Neural cell (in vitro differentiated cells): ENCODE data around the gene CATSPERB. TPM values are rescaled to one million over a fixed set of nuclear protein-coding genes. Genes with fewer than 3 reads are reported as not detected.
"Not testable (repeated sequence)": the region's sequence is repeated elsewhere in the genome, so short reads cannot be mapped to it uniquely, and the experiment has no call there.

Experiments used
- H2AFZ ChIP-seq: fragments of 200-600, 300-800 bp; sonication (generic), shearing (Covaris generic); 2 replicates; pipeline ENCODE4 v1.6.0; 2014; ENCODE audit warnings: low read depth, mild to moderate bottlenecking, antibody characterized with exemption, low read length, moderate library complexity
- H3F3A ChIP-seq: fragments of 200-600 bp; shearing (Covaris generic); 2 replicates; pipeline ENCODE4 v1.6.1; 2016; ENCODE audit warnings: mild to moderate bottlenecking, moderate library complexity, mixed read lengths, antibody characterized with exemption, low read length; ENCODE audit not compliant: insufficient read depth, poor library complexity, severe bottlenecking
- H3K27ac ChIP-seq: fragments of 200-600, 300-800 bp; sonication (generic), shearing (Covaris generic); 2 replicates; pipeline ENCODE4 v1.5.1; 2014; ENCODE audit warnings: mild to moderate bottlenecking, low read length, moderate library complexity
- H3K27me3 ChIP-seq: fragments of 300-800, 200-600 bp; sonication (generic), shearing (Covaris generic); 2 replicates; pipeline ENCODE4 v1.6.0; 2014; ENCODE audit warnings: mild to moderate bottlenecking, low read depth, low read length, moderate library complexity; ENCODE audit not compliant: insufficient read depth
- H3K36me3 ChIP-seq: fragments of 300-800, 200-600 bp; sonication (generic), shearing (Covaris generic); 2 replicates; pipeline ENCODE4 v1.5.1; 2014; ENCODE audit warnings: mild to moderate bottlenecking, antibody characterized with exemption, low read length, moderate library complexity; ENCODE audit not compliant: insufficient read depth
- H3K4me2 ChIP-seq: fragments of 300-800, 200-600 bp; sonication (generic), shearing (Covaris generic); 2 replicates; pipeline ENCODE4 v1.6.0; 2014; ENCODE audit warnings: mild to moderate bottlenecking, low read length
- H3K4me3 ChIP-seq: fragments of 300-800, 200-600 bp; sonication (generic), shearing (Covaris generic); 2 replicates; pipeline ENCODE4 v1.5.1; 2014; ENCODE audit warnings: mild to moderate bottlenecking, low read length, moderate library complexity
- H3K79me2 ChIP-seq: fragments of 200-600 bp; shearing (Covaris generic); replicated peaks from 2 replicates; pipeline ENCODE4 v1.6.0; 2014; ENCODE audit warnings: mild to moderate bottlenecking, low read length, moderate library complexity; ENCODE audit not compliant: insufficient read depth
- H3K9ac ChIP-seq: fragments of 300-800, 200-600 bp; sonication (generic), shearing (Covaris generic); 2 replicates; pipeline ENCODE4 v1.6.1; 2016; ENCODE audit warnings: mild to moderate bottlenecking, low read length, mixed read lengths
- H3K9me2 ChIP-seq: fragments of 200-600 bp; shearing (Covaris generic); 2 replicates; pipeline ENCODE4 v1.6.1; 2016; ENCODE audit warnings: mild to moderate bottlenecking, low read length, mixed read lengths; ENCODE audit not compliant: insufficient read depth
- H3K9me3 ChIP-seq: fragments of 200-600, 300-800 bp; sonication (generic), shearing (Covaris generic); 2 replicates; pipeline ENCODE4 v1.6.1; 2016; ENCODE audit warnings: mild to moderate bottlenecking, mixed run types, low read length, moderate library complexity, mixed read lengths
- H4K20me1 ChIP-seq: fragments of 200-600 bp; shearing (Covaris generic); 2 replicates; pipeline ENCODE4 v1.6.1; 2016; ENCODE audit warnings: mild to moderate bottlenecking, mixed run types; ENCODE audit not compliant: insufficient read depth
- EP300 ChIP-seq: fragments of 450-650 bp; conservative IDR thresholded peaks from 2 replicates; pipeline ENCODE4 v1.6.1; 2014; ENCODE audit warnings: antibody characterized with exemption, mild to moderate bottlenecking, moderate library complexity; ENCODE audit not compliant: poor library complexity, severe bottlenecking
- EZH2 ChIP-seq: fragments of 200-600, 300-800 bp; shearing (Covaris generic), sonication (generic); IDR thresholded peaks from 2 replicates; pipeline ENCODE4 v1.6.1; 2014; ENCODE audit warnings: antibody characterized with exemption, low read length, borderline replicate concordance, mild to moderate bottlenecking; ENCODE audit not compliant: insufficient read depth, poor library complexity, severe bottlenecking
- MXI1 ChIP-seq: fragments of 450-650 bp; conservative IDR thresholded peaks from 2 replicates; pipeline ENCODE4 v1.6.1; 2014; ENCODE audit warnings: antibody characterized with exemption, mild to moderate bottlenecking; ENCODE audit not compliant: poor library complexity, severe bottlenecking
- POLR2AphosphoS5 ChIP-seq: IDR thresholded peaks from 2 replicates; pipeline ENCODE4 v1.6.1; 2012
- RAD21 ChIP-seq: fragments of 450-650 bp; conservative IDR thresholded peaks from 2 replicates; pipeline ENCODE4 v1.6.1; 2014; ENCODE audit warnings: antibody characterized with exemption, mild to moderate bottlenecking, moderate library complexity
- SMC3 ChIP-seq: fragments of 450-650 bp; conservative IDR thresholded peaks from 2 replicates; pipeline ENCODE4 v1.6.1; 2014; ENCODE audit warnings: antibody characterized with exemption, mild to moderate bottlenecking, moderate library complexity; ENCODE audit not compliant: poor library complexity
- TAF1 ChIP-seq: IDR thresholded peaks from 2 replicates; pipeline ENCODE4 v1.6.1; 2012; ENCODE audit warnings: low read depth
- polyA plus RNA-seq: library from polyadenylated mRNA; depleted of rRNA; stranded (reverse); fragments of >200 nt; gene quantifications from 2 replicates; pipeline ENCODE4 v1.2.3, GENCODE V29; 2014
- TF ChIP-seq, protein P1 (sequence below): IDR thresholded peaks from 2 replicates; pipeline ENCODE4 v1.6.1; 2012; ENCODE audit warnings: borderline replicate concordance
- TF ChIP-seq, protein P2 (sequence below): fragments of 450-650 bp; IDR thresholded peaks from 2 replicates; pipeline ENCODE4 v1.5.1; 2014; ENCODE audit warnings: antibody characterized with exemption, mild to moderate bottlenecking, moderate library complexity; ENCODE audit not compliant: poor library complexity, severe bottlenecking

The CATSPERB gene
- polyA plus RNA-seq, 1 donor from 2014 or later = not detected

DNA sequence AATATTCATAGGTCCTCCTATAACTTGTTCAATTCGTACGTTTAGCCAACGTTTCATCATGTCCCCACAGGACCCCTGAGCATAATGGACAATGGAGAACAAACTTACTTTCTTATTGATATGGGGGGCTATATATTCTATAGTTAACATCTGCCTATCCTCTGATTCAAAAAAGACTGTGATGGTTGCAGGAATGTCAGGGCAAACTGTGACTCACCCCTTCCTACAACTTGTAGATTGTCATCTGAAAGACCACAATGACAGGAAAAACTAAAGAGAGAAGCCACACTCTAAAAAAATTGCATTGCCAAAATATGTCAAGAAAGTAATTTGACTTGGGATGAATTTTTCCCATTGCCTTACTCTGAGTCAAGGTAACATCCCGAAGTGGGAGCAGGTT lies 50.8 kb downstream of the CATSPERB start:
- H3K27ac ChIP-seq = no peak overlapping the region
- H3K36me3 ChIP-seq = no peaks in the 10 kb centered on the region
- H3K4me3 ChIP-seq = no peak overlapping the region
- H3K27me3 ChIP-seq = no peaks in the 10 kb centered on the region
- TF ChIP-seq TAF1 (no peak), EP300 (no peak), POLR2AphosphoS5 (no peak), MXI1 (no peak)
- TF ChIP-seq, protein P1, sequence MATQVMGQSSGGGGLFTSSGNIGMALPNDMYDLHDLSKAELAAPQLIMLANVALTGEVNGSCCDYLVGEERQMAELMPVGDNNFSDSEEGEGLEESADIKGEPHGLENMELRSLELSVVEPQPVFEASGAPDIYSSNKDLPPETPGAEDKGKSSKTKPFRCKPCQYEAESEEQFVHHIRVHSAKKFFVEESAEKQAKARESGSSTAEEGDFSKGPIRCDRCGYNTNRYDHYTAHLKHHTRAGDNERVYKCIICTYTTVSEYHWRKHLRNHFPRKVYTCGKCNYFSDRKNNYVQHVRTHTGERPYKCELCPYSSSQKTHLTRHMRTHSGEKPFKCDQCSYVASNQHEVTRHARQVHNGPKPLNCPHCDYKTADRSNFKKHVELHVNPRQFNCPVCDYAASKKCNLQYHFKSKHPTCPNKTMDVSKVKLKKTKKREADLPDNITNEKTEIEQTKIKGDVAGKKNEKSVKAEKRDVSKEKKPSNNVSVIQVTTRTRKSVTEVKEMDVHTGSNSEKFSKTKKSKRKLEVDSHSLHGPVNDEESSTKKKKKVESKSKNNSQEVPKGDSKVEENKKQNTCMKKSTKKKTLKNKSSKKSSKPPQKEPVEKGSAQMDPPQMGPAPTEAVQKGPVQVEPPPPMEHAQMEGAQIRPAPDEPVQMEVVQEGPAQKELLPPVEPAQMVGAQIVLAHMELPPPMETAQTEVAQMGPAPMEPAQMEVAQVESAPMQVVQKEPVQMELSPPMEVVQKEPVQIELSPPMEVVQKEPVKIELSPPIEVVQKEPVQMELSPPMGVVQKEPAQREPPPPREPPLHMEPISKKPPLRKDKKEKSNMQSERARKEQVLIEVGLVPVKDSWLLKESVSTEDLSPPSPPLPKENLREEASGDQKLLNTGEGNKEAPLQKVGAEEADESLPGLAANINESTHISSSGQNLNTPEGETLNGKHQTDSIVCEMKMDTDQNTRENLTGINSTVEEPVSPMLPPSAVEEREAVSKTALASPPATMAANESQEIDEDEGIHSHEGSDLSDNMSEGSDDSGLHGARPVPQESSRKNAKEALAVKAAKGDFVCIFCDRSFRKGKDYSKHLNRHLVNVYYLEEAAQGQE = no peak
- TF ChIP-seq, protein P2, sequence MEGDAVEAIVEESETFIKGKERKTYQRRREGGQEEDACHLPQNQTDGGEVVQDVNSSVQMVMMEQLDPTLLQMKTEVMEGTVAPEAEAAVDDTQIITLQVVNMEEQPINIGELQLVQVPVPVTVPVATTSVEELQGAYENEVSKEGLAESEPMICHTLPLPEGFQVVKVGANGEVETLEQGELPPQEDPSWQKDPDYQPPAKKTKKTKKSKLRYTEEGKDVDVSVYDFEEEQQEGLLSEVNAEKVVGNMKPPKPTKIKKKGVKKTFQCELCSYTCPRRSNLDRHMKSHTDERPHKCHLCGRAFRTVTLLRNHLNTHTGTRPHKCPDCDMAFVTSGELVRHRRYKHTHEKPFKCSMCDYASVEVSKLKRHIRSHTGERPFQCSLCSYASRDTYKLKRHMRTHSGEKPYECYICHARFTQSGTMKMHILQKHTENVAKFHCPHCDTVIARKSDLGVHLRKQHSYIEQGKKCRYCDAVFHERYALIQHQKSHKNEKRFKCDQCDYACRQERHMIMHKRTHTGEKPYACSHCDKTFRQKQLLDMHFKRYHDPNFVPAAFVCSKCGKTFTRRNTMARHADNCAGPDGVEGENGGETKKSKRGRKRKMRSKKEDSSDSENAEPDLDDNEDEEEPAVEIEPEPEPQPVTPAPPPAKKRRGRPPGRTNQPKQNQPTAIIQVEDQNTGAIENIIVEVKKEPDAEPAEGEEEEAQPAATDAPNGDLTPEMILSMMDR = no peak
- no peak overlapping the region for H2AFZ ChIP-seq
- H3K9me3 ChIP-seq = peaks cover 4% of the 10 kb centered on the region
- no peaks in the 10 kb centered on the region for H3F3A ChIP-seq
- H3K4me2 ChIP-seq = no peak overlapping the region
- no peaks in the 10 kb centered on the region for H4K20me1 ChIP-seq
- no peak overlapping the region for H3K9ac ChIP-seq
- no peaks in the 10 kb centered on the region for H3K9me2 ChIP-seq
- H3K79me2 ChIP-seq = no peaks in the 10 kb centered on the region

DNA sequence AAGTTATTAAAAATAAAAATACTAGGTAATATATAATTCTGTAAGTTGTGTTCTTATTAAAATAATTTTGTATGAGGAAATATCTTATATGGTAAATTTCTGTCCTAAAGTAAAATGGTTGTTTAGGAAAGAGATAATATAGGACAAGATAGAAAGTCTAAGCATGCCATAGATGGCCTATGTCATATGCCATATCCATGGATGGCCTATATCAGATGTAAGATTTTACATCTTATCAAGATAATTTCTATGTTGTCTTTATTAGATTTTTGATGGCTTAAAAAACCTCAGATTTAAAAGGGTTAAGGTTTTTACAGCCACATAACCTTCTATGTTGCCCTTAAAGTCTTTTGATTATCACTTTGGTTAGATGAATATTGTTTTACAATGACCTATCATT lies 52.6 kb downstream of the CATSPERB start:
- H3K9me3 ChIP-seq = peaks cover 4% of the 10 kb centered on the region
- no peak overlapping the region for H3K4me3 ChIP-seq
- H3K9ac ChIP-seq = no peak overlapping the region
- H4K20me1 ChIP-seq = no peaks in the 10 kb centered on the region
- no peak overlapping the region for H2AFZ ChIP-seq
- no peaks in the 10 kb centered on the region for H3F3A ChIP-seq
- no peaks in the 10 kb centered on the region for H3K27me3 ChIP-seq
- no peak overlapping the region for H3K4me2 ChIP-seq
- H3K9me2 ChIP-seq = no peaks in the 10 kb centered on the region
- no peaks in the 10 kb centered on the region for H3K36me3 ChIP-seq
- TF ChIP-seq, protein P1 = no peak
- TF ChIP-seq EP300 = no peak
- no peak for TF ChIP-seq EZH2
- TF ChIP-seq POLR2AphosphoS5 = no peak
- TF ChIP-seq SMC3 = no peak
- TF ChIP-seq, protein P2 = no peak
- TF ChIP-seq TAF1 = no peak
- TF ChIP-seq RAD21 = no peak
- no peak for TF ChIP-seq MXI1
- no peak overlapping the region for H3K27ac ChIP-seq
- no peaks in the 10 kb centered on the region for H3K79me2 ChIP-seq

DNA sequence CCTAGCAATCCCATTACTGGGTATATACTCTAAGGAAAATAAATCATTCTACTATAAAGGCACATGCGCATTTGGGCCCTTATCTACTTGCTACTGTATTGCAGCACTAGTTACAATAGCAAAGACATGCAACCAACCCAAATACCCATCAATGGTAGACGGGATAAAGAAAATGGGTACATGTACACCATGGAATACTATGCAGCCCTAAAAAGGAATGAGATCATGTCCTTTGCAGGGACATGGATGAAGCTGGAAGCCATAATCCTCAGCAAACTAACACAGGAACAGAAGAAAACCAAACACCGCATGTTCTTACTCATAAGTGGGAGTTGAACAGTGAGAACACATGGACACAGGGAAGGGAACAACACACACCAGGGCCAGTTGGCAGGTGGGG lies 54.2 kb downstream of the CATSPERB start:
- H3K9me3 ChIP-seq, H3K36me3 ChIP-seq, H3K4me2 ChIP-seq, H3K27me3 ChIP-seq, H3K79me2 ChIP-seq, H3K9me2 ChIP-seq, H4K20me1 ChIP-seq, H2AFZ ChIP-seq, H3K27ac ChIP-seq, H3F3A ChIP-seq, H3K4me3 ChIP-seq, H3K9ac ChIP-seq: not testable (repeated sequence)
